Progenitor cell of endocrine pancreas (in vitro differentiated cells): ENCODE data around the gene LAT. TPM values are rescaled to one million over a fixed set of nuclear protein-coding genes. Genes with fewer than 3 reads are reported as not detected.

ENCODE experiments used
- DNase-seq: peaks from one replicate; pipeline ENCODE4 v3.0.0; 2021; ENCODE audit warnings: low spot score; ENCODE audit not compliant: unreplicated experiment
- H3K27ac Mint-ChIP-seq: 2 replicates; pipeline ENCODE4 v1.8.0; 2021; ENCODE audit warnings: mild to moderate bottlenecking, moderate library complexity, mixed read lengths
- H3K27me3 Mint-ChIP-seq: 2 replicates; pipeline ENCODE4 v1.8.0; 2021; ENCODE audit warnings: mixed read lengths
- H3K36me3 Mint-ChIP-seq: 2 replicates; pipeline ENCODE4 v1.8.0; 2022; ENCODE audit warnings: mixed read lengths; ENCODE audit not compliant: insufficient read depth
- H3K4me1 Mint-ChIP-seq: 2 replicates; pipeline ENCODE4 v1.8.0; 2021; ENCODE audit warnings: low read depth, mixed read lengths
- H3K4me3 Mint-ChIP-seq: 2 replicates; pipeline ENCODE4 v1.8.0; 2021; ENCODE audit warnings: low read depth, mild to moderate bottlenecking, moderate library complexity, mixed read lengths
- H3K9me3 Mint-ChIP-seq: 2 replicates; pipeline ENCODE4 v1.8.0; 2021; ENCODE audit warnings: low read depth, mixed read lengths
- CTCF ChIP-seq: fragments of 200-600 bp; sonication (generic); IDR thresholded peaks from one replicate; pipeline ENCODE4 v1.5.0; 2021; ENCODE audit warnings: antibody characterized with exemption, mild to moderate bottlenecking; ENCODE audit not compliant: unreplicated experiment
- long read RNA-seq: library from polyadenylated mRNA; unstranded; transcript quantifications from one replicate; pipeline ENCODE4 v2.0.0, GENCODE V29; 2020
- total RNA-seq: library from RNA; stranded (reverse); gene quantifications from 2 replicates; pipeline ENCODE4 v1.2.1, GENCODE V29; 2021

LAT gene
- 5.8 and 8.0 TPM in 2 replicates for total RNA-seq
- long read RNA-seq, result 0 reads

GRCh38 chr16:28984619-28985135 lies at the start of gene LAT:
Gene LAT (plus strand): TSS chr16:28985052. CDS start chr16:28985418, 366 bp downstream.
- no peak within 1 kb of the TSS for H3K27ac Mint-ChIP-seq
- H3K36me3 Mint-ChIP-seq, result peaks cover 21% of the 10 kb centered on the region
- TF ChIP-seq CTCF, result no peak
- DNase-seq, result no peak
- no peaks in the 10 kb centered on the region for H3K27me3 Mint-ChIP-seq
- no peaks in the 10 kb centered on the region for H3K9me3 Mint-ChIP-seq
- no peaks in the 10 kb centered on the region for H3K4me1 Mint-ChIP-seq
- H3K4me3 Mint-ChIP-seq, result no peak within 1 kb of the TSS

GRCh38 chr16:28935346-28935745 lies 49.5 kb upstream of the LAT start:
- Mint-ChIP-seq H3K4me1 (peaks cover 2% of the 10 kb centered on the region), H3K36me3 (no peaks in the 10 kb centered on the region), H3K9me3 (no peaks in the 10 kb centered on the region), H3K27ac (no peak overlapping the region), H3K27me3 (peaks cover 16% of the 10 kb centered on the region), H3K4me3 (no peak overlapping the region)
- no peak for DNase-seq
- TF ChIP-seq CTCF, result no peak

GRCh38 chr16:28935924-28936783 lies 48.7 kb upstream of the LAT start:
- no peaks in the 10 kb centered on the region for H3K36me3 Mint-ChIP-seq
- no peak overlapping the region for H3K27ac Mint-ChIP-seq
- no peak for DNase-seq
- H3K9me3 Mint-ChIP-seq, result no peaks in the 10 kb centered on the region
- TF ChIP-seq CTCF, result no peak
- H3K4me3 Mint-ChIP-seq, result no peak overlapping the region
- peaks cover 2% of the 10 kb centered on the region for H3K4me1 Mint-ChIP-seq
- H3K27me3 Mint-ChIP-seq, result peaks cover 16% of the 10 kb centered on the region

- Mint-ChIP-seq H3K4me1 (peaks cover 2% of the 10 kb centered on the region), H3K36me3 (no peaks in the 10 kb centered on the region), H3K9me3 (no peaks in the 10 kb centered on the region), H3K4me3 (no peak overlapping the region), H3K27ac (no peak overlapping the region), H3K27me3 (peaks cover 16% of the 10 kb centered on the region)
- TF ChIP-seq CTCF, result no peak
- no peak for DNase-seq
These were observed 48.1 kb upstream of the LAT start for GRCh38 chr16:28936784-28937155.

GRCh38 chr16:28937222-28937876 lies 47.5 kb upstream of the LAT start:
- H3K36me3 Mint-ChIP-seq, result no peaks in the 10 kb centered on the region
- peaks cover 2% of the 10 kb centered on the region for H3K4me1 Mint-ChIP-seq
- no peak overlapping the region for H3K4me3 Mint-ChIP-seq
- no peak overlapping the region for H3K27ac Mint-ChIP-seq
- H3K27me3 Mint-ChIP-seq, result peaks cover 16% of the 10 kb centered on the region
- no peak for TF ChIP-seq CTCF
- H3K9me3 Mint-ChIP-seq, result no peaks in the 10 kb centered on the region
- DNase-seq, result no peak
